ENCODE results near the gene CARD11. TPM values are rescaled to one million over a fixed set of nuclear protein-coding genes. Genes with fewer than 3 reads are reported as not detected.

The CARD11 gene
- total and polyA plus RNA-seq, 2 donors (not counting 1 experiment from before 2014, with no cell fraction given): 129 to 135 TPM

GRCh38 chr7:3033581-3033980, 10.1 kb downstream of the CARD11 start:
- H4K20me1 ChIP-seq (ENCODE audit: control insufficient read depth, insufficient read depth, low read length, poor library complexity, severe bottlenecking): peaks cover 77% of the 10 kb centered on the region
- H3K4me2 ChIP-seq (replicated peaks; ENCODE audit: low read depth, low read length, poor library complexity, severe bottlenecking): no peak overlapping the region
- no peaks in the 10 kb centered on the region for H3K27me3 ChIP-seq (replicated peaks in 1 of 4; ENCODE audit: control extremely low read depth in 1 of 4, control insufficient read depth in 3 of 4, insufficient read depth in 4 of 4, low read length in 3 of 4)
- intact Hi-C loops (cut with micrococcal nuclease): no loop called here
- ATAC-seq (ENCODE audit: low read depth): peak; percentile 39
- H3K9me3 ChIP-seq (ENCODE audit: control extremely low read depth in 1 of 3, control insufficient read depth in 2 of 3, insufficient read depth in 1 of 3, low read length in 2 of 3): peaks cover 0 to 6% (median 0%) of the 10 kb centered on the region in 3 donors
- Mint-ChIP-seq H3K9me3 (ENCODE audit: insufficient read depth) (no peaks in the 10 kb centered on the region), H3K4me3 (no peak overlapping the region), H3K4me1 (peaks cover 54% of the 10 kb centered on the region), H3K27me3 (no peaks in the 10 kb centered on the region), H3K27ac (peak overlapping the region; percentile 85)
- no peak overlapping the region for H3K27ac ChIP-seq (ENCODE audit: low read length in 2 of 2)
- no peak for TF ChIP-seq CTCF (IDR thresholded peaks at IDR 0.05)
- TF ChIP-seq EZH2 (IDR thresholded peaks at IDR 0.05; ENCODE audit: borderline replicate concordance, insufficient read depth, low read depth, low read length, poor library complexity, severe bottlenecking): no peak
- peaks cover 19 to 35% of the 10 kb centered on the region in 2 donors for H3K4me1 ChIP-seq (ENCODE audit: control insufficient read depth in 2 of 2, insufficient read depth in 2 of 2, low read length in 2 of 2)
- no peak overlapping the region for H3K9ac ChIP-seq (ENCODE audit: low read length)
- peaks cover 3 to 34% of the 10 kb centered on the region in 2 experiments for H3K36me3 ChIP-seq (replicated peaks in 1 of 2; ENCODE audit: control extremely low read depth in 1 of 2, control insufficient read depth in 1 of 2, extremely low read depth in 1 of 2, insufficient read depth in 2 of 2, low read length in 1 of 2)
- ChIA-PET POLR2A (no interaction called here), CTCF (no interaction called here)
- DNase-seq: no peak
- H3K4me3 ChIP-seq (ENCODE audit: control extremely low read depth in 1 of 5, extremely low read depth in 1 of 5, insufficient read depth in 1 of 5, low read depth in 2 of 5, low read length in 4 of 5): no peak overlapping the region
- no peak overlapping the region for H2AFZ ChIP-seq (ENCODE audit: insufficient read depth, low read depth, low read length, poor library complexity, severe bottlenecking)
- 49% methylated on average over 10 of the region's 12 CpGs for WGBS (ENCODE audit: insufficient coverage)
- H3K79me2 ChIP-seq (ENCODE audit: control insufficient read depth, insufficient read depth, low read length): peaks cover 98% of the 10 kb centered on the region

GRCh38 chr7:3033136-3033535, 10.5 kb downstream of the CARD11 start:
- no peak for TF ChIP-seq CTCF (IDR thresholded peaks at IDR 0.05)
- no peak for TF ChIP-seq EZH2 (IDR thresholded peaks at IDR 0.05; ENCODE audit: borderline replicate concordance, insufficient read depth, low read depth, low read length, poor library complexity, severe bottlenecking)
- Mint-ChIP-seq H3K27me3 (no peaks in the 10 kb centered on the region), H3K27ac (peak overlapping the region; percentile 85), H3K4me3 (no peak overlapping the region), H3K4me1 (peaks cover 54% of the 10 kb centered on the region), H3K9me3 (ENCODE audit: insufficient read depth) (no peaks in the 10 kb centered on the region)
- ChIA-PET CTCF (no interaction called here), POLR2A (no interaction called here)
- H3K9me3 ChIP-seq (ENCODE audit: control extremely low read depth in 1 of 3, control insufficient read depth in 2 of 3, insufficient read depth in 1 of 3, low read length in 2 of 3): peaks cover 0 to 6% (median 0%) of the 10 kb centered on the region in 3 donors
- peaks cover 3 to 34% of the 10 kb centered on the region in 2 experiments for H3K36me3 ChIP-seq (replicated peaks in 1 of 2; ENCODE audit: control extremely low read depth in 1 of 2, control insufficient read depth in 1 of 2, extremely low read depth in 1 of 2, insufficient read depth in 2 of 2, low read length in 1 of 2)
- ATAC-seq (ENCODE audit: low read depth): no peak
- no peaks in the 10 kb centered on the region for H3K27me3 ChIP-seq (replicated peaks in 1 of 4; ENCODE audit: control extremely low read depth in 1 of 4, control insufficient read depth in 3 of 4, insufficient read depth in 4 of 4, low read length in 3 of 4)
- H3K27ac ChIP-seq (ENCODE audit: low read length in 2 of 2): no peak overlapping the region
- intact Hi-C loops (cut with micrococcal nuclease): no loop called here
- no peak overlapping the region for H3K4me2 ChIP-seq (replicated peaks; ENCODE audit: low read depth, low read length, poor library complexity, severe bottlenecking)
- no peak overlapping the region for H3K9ac ChIP-seq (ENCODE audit: low read length)
- peaks cover 98% of the 10 kb centered on the region for H3K79me2 ChIP-seq (ENCODE audit: control insufficient read depth, insufficient read depth, low read length)
- DNase-seq: no peak
- H4K20me1 ChIP-seq (ENCODE audit: control insufficient read depth, insufficient read depth, low read length, poor library complexity, severe bottlenecking): peaks cover 77% of the 10 kb centered on the region
- no peak overlapping the region for H2AFZ ChIP-seq (ENCODE audit: insufficient read depth, low read depth, low read length, poor library complexity, severe bottlenecking)
- WGBS (ENCODE audit: insufficient coverage): 84% methylated on average over 7 of the region's 7 CpGs
- no peak overlapping the region for H3K4me3 ChIP-seq (ENCODE audit: control extremely low read depth in 1 of 5, extremely low read depth in 1 of 5, insufficient read depth in 1 of 5, low read depth in 2 of 5, low read length in 4 of 5)
- peaks cover 16 to 35% of the 10 kb centered on the region in 2 donors for H3K4me1 ChIP-seq (ENCODE audit: control insufficient read depth in 2 of 2, insufficient read depth in 2 of 2, low read length in 2 of 2)
